ENCODE data around the gene ZC3H12D.

DNA sequence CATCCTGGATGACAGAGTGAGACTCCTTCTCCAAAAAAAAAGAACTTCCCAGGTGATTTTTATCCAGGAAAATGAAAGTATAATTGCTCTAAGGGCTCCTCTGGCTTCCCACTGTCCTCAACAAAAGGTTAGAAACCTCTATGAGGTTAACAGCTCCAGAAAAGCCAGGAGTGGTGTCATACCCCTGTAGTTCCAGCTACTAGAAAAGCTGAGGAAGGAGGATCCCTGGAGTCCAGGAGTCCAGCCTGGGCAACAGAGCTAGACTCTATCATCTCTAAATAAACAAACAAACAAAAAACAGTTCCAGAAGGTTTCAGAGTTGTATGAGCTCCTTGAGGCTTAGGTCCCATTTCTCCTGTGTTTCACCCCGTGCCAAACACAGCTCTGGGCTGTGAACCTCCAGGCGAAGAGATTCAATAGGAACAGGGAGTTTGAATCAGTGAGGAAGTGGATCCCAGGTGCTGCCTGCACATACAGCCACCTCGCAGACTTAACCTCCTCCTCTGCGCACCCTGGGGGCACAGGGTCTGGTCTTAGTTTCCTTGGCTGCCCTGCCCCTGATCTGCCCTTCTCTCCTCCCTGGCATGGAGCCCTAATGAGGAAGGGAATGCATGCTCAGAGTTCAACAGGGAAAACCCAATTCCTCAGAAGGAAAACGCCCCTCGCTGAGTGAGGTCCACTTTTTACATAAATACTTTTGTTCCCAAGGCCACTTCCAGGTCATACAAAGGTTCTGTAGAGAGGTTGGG is 31.0 kb downstream of the ZC3H12D start:
- TF ChIP-seq, protein P1, sequence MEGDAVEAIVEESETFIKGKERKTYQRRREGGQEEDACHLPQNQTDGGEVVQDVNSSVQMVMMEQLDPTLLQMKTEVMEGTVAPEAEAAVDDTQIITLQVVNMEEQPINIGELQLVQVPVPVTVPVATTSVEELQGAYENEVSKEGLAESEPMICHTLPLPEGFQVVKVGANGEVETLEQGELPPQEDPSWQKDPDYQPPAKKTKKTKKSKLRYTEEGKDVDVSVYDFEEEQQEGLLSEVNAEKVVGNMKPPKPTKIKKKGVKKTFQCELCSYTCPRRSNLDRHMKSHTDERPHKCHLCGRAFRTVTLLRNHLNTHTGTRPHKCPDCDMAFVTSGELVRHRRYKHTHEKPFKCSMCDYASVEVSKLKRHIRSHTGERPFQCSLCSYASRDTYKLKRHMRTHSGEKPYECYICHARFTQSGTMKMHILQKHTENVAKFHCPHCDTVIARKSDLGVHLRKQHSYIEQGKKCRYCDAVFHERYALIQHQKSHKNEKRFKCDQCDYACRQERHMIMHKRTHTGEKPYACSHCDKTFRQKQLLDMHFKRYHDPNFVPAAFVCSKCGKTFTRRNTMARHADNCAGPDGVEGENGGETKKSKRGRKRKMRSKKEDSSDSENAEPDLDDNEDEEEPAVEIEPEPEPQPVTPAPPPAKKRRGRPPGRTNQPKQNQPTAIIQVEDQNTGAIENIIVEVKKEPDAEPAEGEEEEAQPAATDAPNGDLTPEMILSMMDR (IDR thresholded peaks at IDR 0.05; ENCODE audit: extremely low read depth in 1 of 2, insufficient read depth in 1 of 2, low read depth in 1 of 2, low read length in 2 of 2): no peak
- TF ChIP-seq POLR2AphosphoS5 (IDR thresholded peaks at IDR 0.05; ENCODE audit: insufficient read depth, low read depth, low read length): no peak

Data from endothelial cell of umbilical vein (primary cell).